IMR-90 (cell line): Measurements from ENCODE around the gene PTEN.

Experiments used
- CEBPB ChIP-seq: IDR thresholded peaks from 2 replicates; pipeline ENCODE4 v1.6.1; 2012; ENCODE audit warnings: low read depth, low read length, improper control_type of control experiment
- CHD1 ChIP-seq: IDR thresholded peaks from 2 replicates; pipeline ENCODE4 v1.6.1; 2012; ENCODE audit warnings: low read depth, low read length, improper control_type of control experiment
- FOS ChIP-seq: fragments of 150-350 bp; IDR thresholded peaks from 2 replicates; pipeline ENCODE4 v1.6.1; 2016; ENCODE audit warnings: low read depth, low read length
- MAZ ChIP-seq: IDR thresholded peaks from 2 replicates; pipeline ENCODE4 v1.6.1; 2012; ENCODE audit warnings: low read depth, mild to moderate bottlenecking, low read length, improper control_type of control experiment, moderate library complexity, borderline replicate concordance
- NFE2L2 ChIP-seq: fragments of 150-350 bp; IDR thresholded peaks from 2 replicates; pipeline ENCODE4 v1.6.1; 2016; ENCODE audit warnings: low read depth, mild to moderate bottlenecking, low read length
- POLR2A ChIP-seq: IDR thresholded peaks from 2 replicates; pipeline ENCODE4 v1.6.1; 2012; ENCODE audit warnings: mild to moderate bottlenecking, low read depth, low read length
- RAD21 ChIP-seq: IDR thresholded peaks from 2 replicates; pipeline ENCODE4 v1.6.1; 2012; ENCODE audit warnings: low read length, improper control_type of control experiment
- RCOR1 ChIP-seq: IDR thresholded peaks from 2 replicates; pipeline ENCODE4 v1.6.1; 2012; ENCODE audit warnings: mild to moderate bottlenecking, low read length, improper control_type of control experiment; ENCODE audit not compliant: insufficient replicate concordance
- SMC3 ChIP-seq: fragments of 150-350 bp; IDR thresholded peaks from 2 replicates; pipeline ENCODE4 v1.6.1; 2016; ENCODE audit warnings: low read depth, mild to moderate bottlenecking, antibody characterized with exemption, low read length, moderate library complexity
- TF ChIP-seq, protein P1 (sequence below): conservative IDR thresholded peaks from 2 replicates; pipeline ENCODE4 v1.5.1; 2012; ENCODE audit warnings: mild to moderate bottlenecking, low read depth, low read length, improper control_type of control experiment
- TF ChIP-seq, protein P2 (sequence below): fragments of 150-350 bp; IDR thresholded peaks from 2 replicates; pipeline ENCODE4 v1.6.1; 2016; ENCODE audit warnings: low read depth, mild to moderate bottlenecking, low read length, moderate library complexity, borderline replicate concordance
- TF ChIP-seq, protein P3 (sequence below): fragments of 150-350 bp; IDR thresholded peaks from 2 replicates; pipeline ENCODE4 v1.6.1; 2017; ENCODE audit warnings: mild to moderate bottlenecking, antibody characterized with exemption, low read length, low read depth

DNA sequence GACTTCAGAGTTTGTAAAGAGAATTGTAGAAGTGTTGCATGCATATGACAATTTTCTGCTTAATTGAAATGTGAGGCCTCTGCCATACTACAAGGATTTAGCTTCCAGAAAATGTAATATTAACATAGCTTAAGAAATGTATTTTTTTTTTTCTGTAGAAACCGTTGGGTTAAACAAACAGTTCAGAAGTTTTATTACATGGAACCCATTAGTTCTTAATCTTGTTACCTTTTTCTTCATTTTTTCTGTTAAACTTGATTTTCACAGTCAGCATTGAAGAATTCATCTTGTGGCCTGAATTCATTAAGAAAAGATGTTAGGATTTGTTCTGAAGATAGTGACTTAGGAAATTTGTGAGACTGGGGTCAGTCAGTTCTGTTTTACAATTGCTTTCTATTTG, 4.9 kb downstream of the PTEN start:
- TF ChIP-seq, protein P1, sequence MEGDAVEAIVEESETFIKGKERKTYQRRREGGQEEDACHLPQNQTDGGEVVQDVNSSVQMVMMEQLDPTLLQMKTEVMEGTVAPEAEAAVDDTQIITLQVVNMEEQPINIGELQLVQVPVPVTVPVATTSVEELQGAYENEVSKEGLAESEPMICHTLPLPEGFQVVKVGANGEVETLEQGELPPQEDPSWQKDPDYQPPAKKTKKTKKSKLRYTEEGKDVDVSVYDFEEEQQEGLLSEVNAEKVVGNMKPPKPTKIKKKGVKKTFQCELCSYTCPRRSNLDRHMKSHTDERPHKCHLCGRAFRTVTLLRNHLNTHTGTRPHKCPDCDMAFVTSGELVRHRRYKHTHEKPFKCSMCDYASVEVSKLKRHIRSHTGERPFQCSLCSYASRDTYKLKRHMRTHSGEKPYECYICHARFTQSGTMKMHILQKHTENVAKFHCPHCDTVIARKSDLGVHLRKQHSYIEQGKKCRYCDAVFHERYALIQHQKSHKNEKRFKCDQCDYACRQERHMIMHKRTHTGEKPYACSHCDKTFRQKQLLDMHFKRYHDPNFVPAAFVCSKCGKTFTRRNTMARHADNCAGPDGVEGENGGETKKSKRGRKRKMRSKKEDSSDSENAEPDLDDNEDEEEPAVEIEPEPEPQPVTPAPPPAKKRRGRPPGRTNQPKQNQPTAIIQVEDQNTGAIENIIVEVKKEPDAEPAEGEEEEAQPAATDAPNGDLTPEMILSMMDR, result no peak
- no peak for TF ChIP-seq RAD21
- TF ChIP-seq SMC3, result no peak
- no peak for TF ChIP-seq CHD1
- no peak for TF ChIP-seq RCOR1
- TF ChIP-seq, protein P2, sequence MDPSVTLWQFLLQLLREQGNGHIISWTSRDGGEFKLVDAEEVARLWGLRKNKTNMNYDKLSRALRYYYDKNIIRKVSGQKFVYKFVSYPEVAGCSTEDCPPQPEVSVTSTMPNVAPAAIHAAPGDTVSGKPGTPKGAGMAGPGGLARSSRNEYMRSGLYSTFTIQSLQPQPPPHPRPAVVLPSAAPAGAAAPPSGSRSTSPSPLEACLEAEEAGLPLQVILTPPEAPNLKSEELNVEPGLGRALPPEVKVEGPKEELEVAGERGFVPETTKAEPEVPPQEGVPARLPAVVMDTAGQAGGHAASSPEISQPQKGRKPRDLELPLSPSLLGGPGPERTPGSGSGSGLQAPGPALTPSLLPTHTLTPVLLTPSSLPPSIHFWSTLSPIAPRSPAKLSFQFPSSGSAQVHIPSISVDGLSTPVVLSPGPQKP, result no peak
- no peak for TF ChIP-seq POLR2A
- TF ChIP-seq NFE2L2, result no peak
- no peak for TF ChIP-seq MAZ
- TF ChIP-seq, protein P3, sequence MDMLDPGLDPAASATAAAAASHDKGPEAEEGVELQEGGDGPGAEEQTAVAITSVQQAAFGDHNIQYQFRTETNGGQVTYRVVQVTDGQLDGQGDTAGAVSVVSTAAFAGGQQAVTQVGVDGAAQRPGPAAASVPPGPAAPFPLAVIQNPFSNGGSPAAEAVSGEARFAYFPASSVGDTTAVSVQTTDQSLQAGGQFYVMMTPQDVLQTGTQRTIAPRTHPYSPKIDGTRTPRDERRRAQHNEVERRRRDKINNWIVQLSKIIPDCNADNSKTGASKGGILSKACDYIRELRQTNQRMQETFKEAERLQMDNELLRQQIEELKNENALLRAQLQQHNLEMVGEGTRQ, result no peak
- TF ChIP-seq CEBPB, result no peak
- TF ChIP-seq FOS, result no peak
